Fibroblast of villous mesenchyme (primary cell): ENCODE measurements around the gene SMCHD1. TPM values are rescaled to one million over a fixed set of nuclear protein-coding genes. Genes with fewer than 3 reads are reported as not detected.
A peak's percentile ranks its signal among the peaks of the same experiment; 100 is the strongest.

Experiments
- DNase-seq: peaks from one replicate; pipeline ENCODE4 v3.0.0-alpha.2; 2010; ENCODE audit warnings: low read depth
- H3K4me3 ChIP-seq: 2 replicates; pipeline ENCODE4 v1.5.1; 2011; ENCODE audit warnings: low read depth, mild to moderate bottlenecking, low read length
- total RNA-seq: library from RNA; depleted of rRNA; stranded (reverse); fragments of >200 nt; gene quantifications from 2 replicates; pipeline ENCODE4 v1.2.3, GENCODE V29; 2012
- TF ChIP-seq, protein P1 (sequence below): IDR thresholded peaks from 2 replicates; pipeline ENCODE4 v1.5.1; 2012; ENCODE audit warnings: low read depth, mild to moderate bottlenecking, low read length; ENCODE audit not compliant: insufficient read depth

The SMCHD1 gene
- total RNA-seq, 1 donor = 104 TPM

DNA sequence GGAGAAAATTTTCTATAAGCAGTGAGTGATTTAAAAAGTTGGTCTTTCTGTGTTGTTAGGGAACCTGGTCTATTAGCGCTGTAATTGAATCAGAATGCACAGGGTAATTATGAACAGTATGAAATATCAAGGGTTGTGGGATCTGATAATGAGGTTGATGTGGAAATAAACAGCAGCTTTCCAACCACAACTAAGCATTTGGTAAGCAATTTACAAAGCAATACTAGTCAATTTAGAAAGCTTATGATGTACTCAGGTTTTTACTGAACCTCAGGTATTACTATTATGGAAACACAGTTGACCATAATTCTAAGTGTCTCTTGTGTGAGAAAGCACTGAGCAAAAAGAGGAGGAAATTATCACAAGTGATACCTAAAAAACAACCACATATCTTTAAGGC, 11.0 kb upstream of the SMCHD1 start:
- no peak for DNase-seq
- H3K4me3 ChIP-seq = no peak overlapping the region
- TF ChIP-seq, protein P1, sequence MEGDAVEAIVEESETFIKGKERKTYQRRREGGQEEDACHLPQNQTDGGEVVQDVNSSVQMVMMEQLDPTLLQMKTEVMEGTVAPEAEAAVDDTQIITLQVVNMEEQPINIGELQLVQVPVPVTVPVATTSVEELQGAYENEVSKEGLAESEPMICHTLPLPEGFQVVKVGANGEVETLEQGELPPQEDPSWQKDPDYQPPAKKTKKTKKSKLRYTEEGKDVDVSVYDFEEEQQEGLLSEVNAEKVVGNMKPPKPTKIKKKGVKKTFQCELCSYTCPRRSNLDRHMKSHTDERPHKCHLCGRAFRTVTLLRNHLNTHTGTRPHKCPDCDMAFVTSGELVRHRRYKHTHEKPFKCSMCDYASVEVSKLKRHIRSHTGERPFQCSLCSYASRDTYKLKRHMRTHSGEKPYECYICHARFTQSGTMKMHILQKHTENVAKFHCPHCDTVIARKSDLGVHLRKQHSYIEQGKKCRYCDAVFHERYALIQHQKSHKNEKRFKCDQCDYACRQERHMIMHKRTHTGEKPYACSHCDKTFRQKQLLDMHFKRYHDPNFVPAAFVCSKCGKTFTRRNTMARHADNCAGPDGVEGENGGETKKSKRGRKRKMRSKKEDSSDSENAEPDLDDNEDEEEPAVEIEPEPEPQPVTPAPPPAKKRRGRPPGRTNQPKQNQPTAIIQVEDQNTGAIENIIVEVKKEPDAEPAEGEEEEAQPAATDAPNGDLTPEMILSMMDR = no peak

DNA sequence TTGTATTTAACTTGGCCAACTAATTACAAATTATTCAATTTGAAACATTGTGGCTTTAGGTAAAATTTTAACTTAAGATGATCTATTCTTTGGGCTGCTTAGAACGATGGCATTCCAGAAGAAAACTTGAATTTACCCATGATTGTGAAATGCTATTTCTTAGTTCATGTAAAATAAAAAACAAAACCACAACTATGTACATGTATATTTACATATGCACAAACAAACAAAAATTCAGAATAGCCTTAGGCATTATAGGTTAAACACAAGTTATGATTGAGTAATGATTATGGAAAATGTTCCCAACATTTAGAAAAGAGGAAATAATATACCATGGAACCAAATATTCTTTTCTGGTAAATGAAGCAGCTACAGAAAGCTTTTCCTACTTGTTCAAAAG, 3.5 kb upstream of the SMCHD1 start:
- DNase-seq = no peak
- no peak overlapping the region for H3K4me3 ChIP-seq
- TF ChIP-seq, protein P1 = no peak

DNA sequence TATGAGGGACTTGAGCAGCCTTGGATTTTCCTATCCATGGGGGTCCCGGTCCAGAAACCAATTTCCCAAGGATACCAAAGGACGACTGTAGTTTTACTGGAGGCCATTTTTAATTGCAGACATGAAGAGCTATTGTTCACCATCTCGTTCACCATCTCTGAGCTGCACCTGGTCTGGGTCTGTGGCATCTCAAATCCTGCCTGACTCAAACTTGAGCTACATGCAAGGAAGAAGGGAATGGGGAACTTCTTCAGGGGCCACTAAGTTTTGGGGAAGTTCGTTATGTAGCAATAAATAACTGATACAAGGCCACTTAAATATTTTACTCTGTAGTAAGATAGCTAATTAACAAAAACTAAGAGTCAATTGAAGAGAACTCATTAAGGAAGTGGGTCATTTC, 2.1 kb upstream of the SMCHD1 start:
- TF ChIP-seq, protein P1 = no peak
- no peak overlapping the region for H3K4me3 ChIP-seq
- no peak for DNase-seq

DNA sequence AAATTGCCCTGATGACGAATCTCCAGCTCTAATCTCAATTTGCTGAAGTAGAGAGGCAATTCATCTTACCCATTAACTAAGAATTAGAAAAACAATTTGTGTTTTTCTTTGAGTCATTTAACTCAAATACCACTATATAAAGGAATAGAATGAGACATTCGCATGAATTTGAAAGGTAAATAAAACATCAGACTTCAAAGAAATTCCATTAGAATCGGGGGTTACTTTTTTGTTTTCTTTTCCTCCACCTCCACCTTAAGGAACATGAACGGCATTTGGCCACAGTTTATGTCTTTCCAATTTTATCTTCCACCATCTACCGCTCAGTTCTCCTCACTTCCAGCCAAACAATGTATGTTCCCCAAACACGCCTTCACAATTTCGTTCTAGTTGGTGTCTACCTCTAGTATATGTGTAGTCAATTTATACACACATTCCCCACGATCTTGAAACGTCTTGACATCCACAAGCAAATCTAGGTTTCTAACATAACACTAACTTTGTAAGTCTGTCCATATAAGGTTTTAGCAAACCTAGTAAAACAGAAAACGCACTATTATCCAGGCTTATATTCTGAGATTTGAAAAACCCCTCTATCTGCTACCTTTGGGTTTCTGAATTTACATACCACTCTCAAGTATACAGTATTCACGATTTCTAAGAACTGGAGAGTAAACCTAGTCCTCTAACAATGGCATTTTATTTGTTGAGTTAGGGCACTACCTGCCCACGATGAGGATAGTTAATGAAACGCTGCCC, 1.2 kb upstream of the SMCHD1 start:
- TF ChIP-seq, protein P1 = no peak
- peak overlapping the region; percentile 74 for H3K4me3 ChIP-seq
- DNase-seq = no peak

DNA sequence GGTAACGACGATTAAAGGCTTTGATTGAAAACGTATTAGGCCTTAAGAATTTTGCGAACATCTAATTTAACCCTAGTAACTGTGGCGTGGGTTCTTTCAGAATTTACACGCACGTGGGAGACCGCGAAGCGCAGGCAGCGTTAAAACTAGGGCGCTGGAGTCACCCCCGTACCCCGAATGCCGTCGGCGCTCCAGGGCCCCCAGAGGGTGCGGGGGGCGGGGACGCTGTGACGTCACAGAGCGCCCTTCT, 673 bp upstream of the SMCHD1 start:
- DNase-seq = no peak
- peak overlapping the region; percentile 74 for H3K4me3 ChIP-seq
- TF ChIP-seq, protein P1 = no peak

DNA sequence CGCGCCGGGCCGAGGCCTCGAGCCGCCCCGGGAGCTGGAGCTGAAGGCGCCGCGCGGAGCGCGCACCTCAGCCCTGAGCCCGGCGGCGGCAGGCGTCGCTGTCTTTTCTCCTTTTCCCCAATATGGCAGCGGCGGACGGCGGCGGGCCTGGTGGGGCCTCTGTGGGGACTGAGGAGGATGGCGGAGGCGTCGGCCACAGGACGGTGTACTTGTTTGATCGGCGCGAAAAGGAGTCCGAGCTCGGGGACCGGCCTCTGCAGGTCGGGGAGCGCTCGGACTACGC, 369 bp downstream of the SMCHD1 start:
- peak overlapping the region; percentile 74 for H3K4me3 ChIP-seq
- DNase-seq = no peak
- TF ChIP-seq, protein P1 = no peak
